Measurements from ENCODE around the gene NUCKS1.
"Not testable (repeated sequence)": the region's sequence is repeated elsewhere in the genome, so short reads cannot be mapped to it uniquely, and the experiment has no call there.

Gene NUCKS1

DNA sequence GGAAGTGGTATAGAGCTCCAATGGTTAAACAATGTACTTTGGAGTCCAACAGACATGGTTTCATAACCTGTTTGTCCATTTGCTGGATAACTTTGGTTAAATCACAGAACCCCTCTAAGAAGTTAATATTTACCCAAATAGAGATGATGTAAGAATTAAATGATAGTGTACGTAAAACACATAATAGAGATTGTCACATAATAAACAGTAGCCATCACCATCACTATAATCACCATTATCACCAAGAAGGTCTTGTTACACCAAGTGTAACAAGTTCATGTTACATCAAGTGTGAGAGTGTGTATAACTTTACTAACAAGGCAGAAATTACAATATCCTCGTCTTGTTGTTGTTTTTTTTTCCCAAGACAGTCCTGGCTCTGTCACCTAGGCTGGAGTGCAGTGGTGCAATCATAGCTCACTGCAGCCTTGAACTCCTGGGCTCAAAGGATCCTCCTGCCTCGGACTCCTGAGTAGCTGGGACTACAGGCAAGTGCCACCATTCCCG lies 23.3 kb downstream of the NUCKS1 start:
- DNase-seq: no peak

DNA sequence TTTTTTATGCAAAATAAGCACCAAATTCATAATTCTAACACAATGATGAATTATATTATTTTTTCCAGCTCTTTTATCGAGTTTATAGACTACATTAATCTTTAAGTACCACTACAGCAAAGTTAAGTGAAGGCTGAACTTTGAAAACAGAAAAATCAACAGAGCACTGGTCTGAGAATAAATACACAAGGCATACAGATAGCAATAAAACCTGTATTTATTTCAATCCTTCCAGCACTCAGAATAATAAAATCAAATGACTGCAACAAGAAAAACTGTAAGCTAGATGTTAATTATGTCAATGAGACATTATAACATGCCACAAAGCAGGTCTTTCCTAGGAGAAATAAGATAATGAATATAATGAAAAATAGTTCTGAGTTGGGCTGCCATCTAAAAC lies 24.5 kb downstream of the NUCKS1 start:
- DNase-seq: no peak

DNA sequence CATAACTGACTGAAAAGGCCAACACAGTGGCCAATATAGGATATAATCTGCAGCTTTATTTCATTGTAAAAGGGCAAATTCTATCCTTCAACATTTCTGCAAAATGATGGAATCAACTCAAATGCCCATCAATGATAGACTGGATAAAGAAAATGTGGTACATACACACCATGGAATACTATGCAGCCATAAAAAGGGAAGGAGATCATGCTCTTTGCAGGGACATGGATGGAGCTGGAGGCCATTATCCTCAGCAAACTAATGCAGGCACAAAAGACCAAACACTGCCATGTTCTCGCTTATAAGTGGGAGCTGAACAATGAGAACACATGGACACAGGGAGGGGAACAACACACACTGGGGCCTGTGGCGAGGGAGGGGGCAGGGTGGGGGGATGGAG lies 29.2 kb downstream of the NUCKS1 start:
- DNase-seq: not testable (repeated sequence)

DNA sequence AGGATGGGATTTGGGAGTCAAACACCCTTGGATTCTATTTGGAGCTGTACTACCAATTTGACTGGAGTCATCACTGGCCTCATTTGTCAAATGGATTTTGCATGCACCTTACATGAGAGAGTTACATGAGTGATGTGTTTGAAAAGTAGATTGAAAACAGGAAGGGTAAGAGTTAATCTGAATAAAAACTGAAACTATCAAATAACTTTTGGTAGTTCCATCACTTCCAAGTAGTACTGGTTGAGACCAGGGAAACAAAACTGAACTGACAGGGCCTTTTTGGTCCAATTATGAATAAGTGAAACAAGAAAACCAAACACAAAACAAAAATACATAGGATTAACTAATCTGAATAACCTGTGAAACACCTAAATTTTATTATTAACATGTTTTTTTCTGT lies 30.2 kb downstream of the NUCKS1 start:
- no peak for DNase-seq

DNA sequence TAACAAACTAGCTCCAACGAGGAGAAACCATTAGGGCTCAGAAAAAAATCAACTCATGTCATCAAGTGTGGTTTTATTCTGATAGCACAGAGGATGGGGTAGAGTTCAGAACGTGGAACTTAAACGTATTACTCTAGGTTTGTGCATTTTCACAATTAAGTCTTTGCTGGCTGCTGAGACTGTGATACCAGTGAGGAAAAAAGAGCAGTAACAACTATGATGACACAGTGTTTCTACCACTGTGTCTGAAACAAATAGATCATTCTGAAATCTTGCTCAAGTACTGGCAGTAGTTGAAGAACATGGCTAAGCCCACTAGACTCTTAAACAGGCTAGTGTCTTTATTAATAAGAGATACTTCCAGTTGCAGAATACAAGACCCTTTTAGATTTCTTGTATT lies 31.0 kb downstream of the NUCKS1 start:
- no peak for DNase-seq

DNA sequence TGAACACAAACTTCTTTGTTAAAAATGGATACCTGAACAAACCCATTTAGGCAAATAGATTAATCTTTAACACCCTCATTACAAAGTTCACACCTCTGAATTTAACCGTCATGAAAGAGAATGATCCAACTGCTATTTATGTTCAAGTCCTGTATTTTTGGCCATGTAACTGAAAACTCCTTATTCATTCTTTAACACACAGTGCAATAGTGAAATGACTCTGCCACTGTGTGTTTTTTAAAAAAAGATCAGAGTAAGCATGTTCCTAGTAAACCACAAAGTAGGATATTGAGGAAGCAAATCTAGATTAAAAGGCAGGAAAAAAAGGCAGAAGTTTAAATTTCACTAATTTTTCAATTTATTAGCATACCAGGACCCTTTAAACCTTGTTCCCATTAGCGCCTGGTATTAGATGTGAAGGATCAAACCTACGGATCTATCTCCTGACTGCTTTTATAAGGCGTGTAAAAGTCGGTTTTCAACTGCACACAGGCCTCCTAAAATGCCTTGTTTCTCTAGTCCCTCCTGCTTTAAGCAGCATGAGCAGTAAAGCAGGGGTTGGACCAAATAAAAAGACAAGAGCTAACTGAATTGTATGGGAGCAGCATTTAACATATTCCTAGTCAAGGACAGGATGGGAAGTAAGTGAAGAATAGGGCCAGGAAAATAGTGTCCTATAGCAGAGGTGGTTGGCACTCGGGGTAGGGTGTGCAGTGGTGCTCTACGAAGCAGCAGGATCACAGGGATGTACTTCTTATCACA lies 33.4 kb downstream of the NUCKS1 start:
- no peak for DNase-seq

DNA sequence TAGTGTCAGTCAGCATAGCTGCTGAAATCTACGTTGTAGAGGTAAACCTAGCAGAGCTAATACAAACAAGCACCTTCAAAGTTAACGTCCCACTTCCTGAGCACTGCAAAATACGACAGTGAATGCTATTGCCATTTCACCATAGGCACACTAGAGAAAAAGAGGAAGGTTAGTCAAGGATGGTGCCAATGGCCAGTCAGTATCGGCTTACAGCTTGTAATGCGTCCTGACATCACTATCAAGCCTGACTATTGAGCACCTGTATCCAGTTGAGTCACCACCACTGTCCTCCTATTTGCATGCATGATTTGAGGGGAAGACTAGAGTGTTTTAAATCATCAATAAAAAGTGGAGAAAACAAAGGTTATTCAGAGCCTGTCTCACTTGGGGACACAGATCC lies 34.4 kb downstream of the NUCKS1 start:
- DNase-seq: no peak

DNA sequence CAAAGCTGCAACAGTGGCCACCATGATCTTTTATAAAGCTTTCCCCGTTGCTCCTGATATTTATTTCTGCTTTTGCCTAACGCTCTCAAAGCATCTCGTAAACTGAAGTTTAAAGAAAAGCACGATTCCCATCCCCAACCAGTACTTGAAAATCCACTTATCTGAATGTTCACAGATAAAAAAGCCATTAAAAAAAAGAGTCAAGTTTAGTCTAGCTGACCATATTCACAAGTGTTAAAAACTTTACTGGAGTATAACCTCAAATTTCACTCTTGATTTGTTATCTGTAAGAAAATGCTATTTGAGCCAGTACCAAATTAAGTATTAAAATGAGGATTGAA lies 35.1 kb downstream of the NUCKS1 start:
- DNase-seq: no peak

DNA sequence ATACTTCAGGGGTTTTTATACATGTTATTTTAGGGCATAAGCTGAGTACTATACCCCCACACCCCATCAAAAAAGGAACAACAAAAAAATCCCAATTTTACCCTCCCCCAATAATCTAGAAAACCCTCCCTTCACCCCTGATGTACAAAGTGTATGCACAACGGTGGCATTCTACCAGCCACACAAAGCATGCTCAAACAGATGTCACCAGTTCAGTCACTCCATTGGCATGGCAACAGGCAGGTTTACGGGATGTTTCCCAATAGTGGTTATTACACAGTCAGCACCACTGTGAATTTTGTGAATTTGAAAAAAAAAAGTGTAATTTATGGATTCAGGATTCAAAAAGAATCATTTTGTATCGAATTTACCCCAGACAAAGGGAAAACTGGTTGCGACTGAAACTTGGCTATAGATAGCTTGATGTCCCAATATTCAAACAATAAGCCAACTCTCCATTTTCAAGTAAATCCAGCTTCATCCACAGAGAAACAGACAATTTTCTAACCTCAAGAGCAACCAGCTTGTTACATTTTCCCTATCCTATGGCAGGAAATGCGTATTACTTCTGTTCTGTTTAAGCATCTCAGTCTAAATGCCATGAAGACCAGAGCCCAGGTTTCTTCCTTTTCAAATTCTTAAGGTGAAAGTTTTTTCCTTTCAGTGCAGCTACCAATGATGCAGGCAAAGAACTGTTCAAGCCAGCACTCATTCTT lies 35.6 kb downstream of the NUCKS1 start:
- no peak for DNase-seq

DNA sequence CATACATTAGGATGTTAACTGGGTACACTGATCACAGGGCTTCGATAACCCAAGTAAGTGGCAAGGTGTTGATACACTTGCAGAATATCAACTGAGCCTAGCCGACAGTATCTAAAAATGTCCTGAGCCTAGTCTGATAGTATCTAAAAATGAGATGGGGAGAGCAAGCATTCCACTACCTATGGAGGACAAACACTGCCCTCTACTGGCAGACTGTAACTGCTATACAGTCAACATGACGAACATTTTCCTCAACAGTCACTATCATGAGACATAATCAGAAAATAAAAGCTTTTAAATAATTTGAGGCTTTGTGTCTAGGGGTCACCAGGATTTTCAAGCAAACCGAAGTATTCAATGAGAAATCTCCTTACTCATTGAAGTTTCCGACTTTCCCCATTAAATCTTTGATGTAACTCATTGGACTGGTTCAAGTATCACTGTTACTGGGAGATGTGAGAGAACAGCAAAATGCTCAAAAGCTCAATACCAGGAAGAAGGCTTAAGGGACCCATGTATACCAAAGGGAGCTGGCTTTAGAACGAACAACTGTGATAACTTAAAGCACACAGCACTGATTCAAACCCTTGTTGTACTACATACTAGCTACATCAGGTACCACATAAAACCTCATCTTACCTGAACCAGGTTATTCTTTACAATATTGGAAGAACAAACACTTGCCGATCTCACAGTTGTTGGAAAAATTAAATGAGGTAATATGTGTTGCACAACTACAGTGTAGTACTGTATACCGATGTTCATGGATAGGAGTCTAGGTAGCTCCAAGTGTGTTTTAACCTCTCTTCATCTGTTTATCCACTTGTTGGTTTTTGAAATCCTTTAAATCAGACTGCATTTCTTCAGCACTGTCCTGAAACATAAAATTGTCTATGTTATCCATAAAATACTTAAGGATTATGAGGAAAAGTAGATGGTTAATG lies 38.6 kb downstream of the NUCKS1 start:
- DNase-seq: peak; percentile 87

DNA sequence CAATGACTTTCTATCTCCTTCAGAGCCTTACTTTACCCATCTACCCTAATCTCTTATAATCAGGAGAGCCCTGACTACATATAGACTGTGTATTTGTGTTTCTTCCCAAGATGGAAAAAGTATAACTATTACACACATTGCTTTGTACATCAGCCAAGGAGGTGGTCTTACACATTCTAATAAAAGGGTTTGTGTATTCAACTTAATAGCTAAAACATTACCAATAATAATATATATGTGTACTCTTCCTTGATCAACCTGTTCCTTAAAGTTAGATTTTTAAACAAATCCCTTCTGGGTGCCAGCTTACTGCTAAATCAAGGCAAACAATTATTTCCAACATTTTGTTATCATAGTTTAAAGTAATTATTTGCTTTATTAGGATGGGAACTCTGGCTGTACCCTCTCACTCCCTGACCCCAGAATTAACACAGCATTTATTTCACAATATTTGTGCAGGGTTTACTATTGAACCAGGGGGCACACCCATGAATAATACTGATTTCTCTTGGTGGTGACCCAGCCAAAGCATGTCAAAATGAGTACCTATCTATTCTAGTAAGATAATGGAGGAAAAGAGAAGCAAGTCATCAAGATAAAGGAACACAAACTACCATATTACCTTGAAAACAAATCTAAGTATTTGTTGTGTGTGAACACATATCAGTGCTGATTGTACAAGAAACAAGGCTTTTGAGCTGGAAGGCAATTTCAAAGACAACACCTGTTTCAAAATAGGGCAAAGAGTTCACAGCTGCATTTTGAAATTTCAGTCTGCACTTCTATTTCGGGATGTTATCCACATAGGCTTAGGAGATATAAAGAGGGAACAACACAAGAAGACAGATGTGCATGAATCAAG lies 39.5 kb downstream of the NUCKS1 start:
- DNase-seq: no peak

DNA sequence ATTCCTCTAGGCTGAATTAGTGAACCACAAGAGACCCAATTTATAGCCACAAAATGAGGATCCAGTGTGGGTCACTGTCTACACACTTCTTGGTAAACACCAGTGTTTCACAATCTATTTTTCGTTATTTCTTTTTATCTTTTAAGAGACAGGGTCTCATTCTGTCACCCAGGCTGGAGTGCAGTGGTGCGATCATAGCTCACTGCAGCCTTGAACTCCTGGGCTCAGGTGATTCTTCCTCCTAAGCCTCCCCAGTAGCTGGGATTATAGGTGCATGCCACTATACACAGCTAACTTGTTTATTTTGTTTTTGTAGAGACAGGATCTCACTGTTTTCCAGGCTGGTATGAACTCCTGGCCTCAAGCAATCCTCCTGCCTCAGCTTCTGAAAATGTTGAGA lies 40.3 kb downstream of the NUCKS1 start:
- DNase-seq: no peak

DNA sequence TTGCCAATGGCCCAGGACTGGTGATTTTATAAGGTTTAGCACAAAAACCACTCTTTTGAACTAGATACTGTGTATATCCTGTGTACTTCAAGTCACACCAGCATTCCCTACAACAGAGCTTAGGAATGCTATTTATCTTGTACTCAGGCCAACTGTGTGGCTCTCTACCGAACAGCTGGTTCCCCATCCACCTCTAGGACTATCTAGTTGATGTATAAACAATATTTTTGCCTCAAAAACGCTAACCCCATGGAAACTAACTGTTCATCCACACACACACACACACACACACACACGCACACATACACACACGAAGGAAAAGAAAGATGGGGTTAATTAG lies 41.0 kb downstream of the NUCKS1 start:
- DNase-seq: no peak

DNA sequence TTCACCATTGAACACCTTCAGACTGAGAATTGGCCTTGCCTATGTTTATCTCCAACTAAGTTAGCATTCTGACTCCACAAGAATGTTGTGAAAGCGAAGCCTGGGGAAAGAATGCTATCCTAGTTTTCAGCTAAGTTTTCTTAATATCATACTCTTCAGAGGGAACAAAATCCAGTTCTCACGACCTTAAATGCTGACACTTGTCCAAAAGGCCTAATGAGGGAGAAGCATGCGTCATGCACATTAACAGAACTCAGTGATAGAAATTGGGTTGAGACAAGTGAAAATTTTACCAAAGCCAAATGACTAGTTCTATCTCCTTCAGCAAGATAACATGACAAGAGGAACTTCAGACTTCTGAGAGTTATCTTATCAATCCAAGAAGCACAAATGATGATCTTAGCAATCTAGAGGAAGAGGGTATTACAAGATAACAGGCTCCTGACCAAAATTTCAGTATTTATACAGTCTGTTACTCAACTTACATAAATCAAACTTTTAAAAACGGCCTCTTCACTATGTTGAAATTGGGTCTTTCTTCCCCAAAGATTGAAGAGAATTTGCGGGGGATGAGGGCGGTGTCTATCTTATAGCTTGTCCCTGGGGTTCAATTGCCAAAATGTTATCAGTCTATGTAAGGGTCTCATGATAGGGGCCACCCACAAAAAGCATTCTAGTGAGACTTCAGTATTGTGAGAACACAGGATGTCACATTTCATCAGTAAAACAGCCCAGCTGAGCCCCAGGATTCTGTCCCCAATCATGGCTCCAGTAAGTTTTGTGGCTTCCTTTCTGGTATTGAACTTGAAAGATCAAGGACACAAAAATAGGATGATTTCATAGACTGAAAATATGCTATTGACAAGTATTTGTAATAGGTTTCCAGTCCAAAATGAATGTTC lies 43.1 kb downstream of the NUCKS1 start:
- peak; percentile 62 for DNase-seq

DNA sequence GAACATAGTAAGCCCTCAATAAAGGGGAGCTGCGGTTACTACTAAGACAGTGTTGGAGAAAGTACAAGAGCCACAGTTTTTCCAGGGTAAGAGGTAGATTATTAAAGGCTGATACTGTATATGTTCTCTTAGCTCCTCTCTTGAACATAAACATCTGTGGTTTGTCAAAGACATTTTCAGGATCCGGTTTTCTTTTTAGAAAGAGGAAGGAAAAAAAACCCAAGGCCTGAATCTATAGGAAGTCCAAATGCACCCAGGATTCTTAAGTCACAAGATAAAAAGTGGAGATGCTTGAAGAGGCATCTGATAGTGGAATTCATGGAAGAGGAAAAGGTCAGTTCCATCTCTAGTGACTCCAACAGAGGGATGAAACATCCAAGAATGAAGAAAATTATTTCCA lies 45.1 kb downstream of the NUCKS1 start:
- DNase-seq: no peak

DNA sequence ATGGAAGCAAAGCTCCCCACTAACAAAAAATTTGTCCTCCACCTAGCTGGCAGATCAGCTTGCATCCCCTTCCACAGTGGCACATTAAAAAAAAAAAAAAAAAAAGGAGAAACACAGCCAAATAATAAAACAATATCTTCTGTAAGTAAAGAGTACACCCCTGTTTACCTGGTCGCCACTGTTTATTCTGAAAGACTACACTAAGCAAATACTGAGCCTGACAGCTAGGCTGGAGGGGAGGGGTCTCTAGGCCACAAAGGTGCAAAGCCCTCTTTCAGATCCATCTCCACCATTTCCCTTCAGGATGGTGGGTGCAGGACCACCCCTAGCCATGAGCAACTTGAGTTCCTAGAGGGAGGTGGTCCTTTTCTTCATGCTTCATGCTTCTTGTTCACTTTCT lies 46.9 kb downstream of the NUCKS1 start:
- no peak for DNase-seq

DNA sequence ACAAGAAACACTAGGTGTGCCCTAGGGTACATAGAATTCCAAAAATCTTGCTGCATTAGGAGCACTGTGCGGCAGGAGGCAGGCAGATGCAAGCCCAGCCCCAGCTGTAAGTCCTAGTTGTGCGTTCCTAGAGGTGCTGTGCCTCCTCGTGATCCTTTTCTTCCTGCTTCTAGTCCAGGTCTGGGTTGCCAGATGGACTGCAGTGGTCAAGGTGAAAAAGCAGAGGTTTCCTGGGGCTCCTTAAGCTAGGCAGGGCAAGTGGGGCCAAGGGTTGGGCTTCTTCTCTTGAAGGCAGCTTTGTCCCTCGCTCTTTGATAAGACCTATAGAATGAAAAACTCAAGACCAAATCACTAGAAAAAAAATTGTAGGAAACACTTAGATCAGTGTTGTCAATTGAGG lies 48.1 kb downstream of the NUCKS1 start:
- DNase-seq: no peak

DNA sequence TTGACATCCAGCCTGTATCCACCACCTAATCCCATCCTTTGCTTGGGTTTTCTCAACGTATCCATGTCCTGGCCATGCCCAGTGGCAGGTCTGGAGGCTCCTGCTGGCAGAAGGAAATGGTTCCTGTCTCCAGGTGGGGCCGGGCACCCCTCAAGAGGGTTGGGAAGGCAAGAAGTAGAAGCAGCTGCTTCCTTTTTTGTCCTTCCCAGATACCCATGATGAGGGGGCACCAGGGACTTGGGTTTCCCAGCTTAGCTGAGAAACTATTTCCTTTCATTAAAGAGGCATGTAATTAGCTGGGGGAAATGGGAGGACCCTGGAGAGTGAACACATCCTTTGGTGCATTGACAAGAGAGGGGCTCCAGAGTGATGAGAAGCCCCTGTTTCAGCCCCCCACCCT lies 48.6 kb downstream of the NUCKS1 start:
- DNase-seq: no peak

DNA sequence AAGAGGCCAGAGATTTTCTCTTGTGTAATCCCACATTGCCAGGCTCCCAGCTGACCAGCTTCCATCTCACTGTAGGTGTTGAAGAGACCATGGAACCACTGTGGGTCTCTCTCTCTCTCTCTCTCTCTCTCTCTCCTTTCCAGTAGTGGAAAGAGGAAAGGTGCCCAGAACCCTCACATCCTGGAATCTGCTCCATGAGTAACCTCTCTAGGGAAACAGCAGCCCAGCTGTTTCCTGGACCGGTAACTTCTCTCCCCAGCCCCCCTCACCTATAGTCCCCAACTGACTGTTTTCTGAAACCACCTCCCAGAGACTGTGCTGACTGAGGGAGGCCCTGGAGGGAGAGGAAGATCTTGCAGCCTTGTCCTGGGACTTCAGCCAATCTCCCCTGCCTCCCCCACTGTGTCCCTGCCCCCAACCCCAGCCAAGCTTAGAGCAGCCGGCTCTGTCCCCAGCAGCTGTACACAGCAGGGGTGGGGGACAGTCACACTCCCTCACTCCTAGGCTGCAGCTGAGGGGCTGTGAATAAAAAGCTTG lies 49.0 kb downstream of the NUCKS1 start:
- no peak for DNase-seq

DNA sequence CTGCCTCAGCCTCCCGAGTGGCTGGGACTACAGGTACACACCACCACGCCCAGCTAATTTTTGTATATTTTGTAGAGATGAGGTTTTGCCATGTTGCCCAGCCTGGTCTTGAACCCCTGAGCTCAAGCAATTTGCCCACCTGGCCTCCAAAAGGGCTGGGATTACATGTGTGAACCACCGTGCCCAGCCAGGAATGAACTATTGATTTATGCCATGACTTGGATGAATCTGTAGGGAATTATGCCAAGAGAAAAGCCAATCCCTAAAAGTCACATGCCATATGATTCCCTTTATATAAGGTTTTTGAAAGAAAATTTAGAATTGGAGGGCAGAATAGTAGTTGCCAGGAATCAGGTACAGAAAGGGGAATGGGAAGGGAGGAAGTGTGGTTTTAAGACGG lies 50.6 kb downstream of the NUCKS1 start:
- DNase-seq: no peak

DNA sequence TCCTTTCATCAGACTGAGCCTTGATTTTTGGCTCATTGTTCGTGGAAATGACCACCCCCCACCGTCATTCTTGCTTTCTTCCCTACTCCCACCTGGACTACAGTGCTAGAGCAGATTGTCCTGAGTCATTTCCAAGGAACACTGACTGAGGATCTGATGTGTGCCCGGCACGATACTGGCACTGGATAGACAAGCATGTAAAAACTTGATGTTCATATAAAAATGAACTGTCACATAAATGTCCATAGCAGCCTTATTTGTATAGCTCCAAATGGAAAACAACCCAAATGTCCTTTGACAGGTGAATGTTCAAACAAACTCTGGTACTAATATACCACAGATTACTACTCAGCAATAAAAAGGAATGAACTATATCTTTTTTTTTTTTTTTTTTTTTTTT lies 51.1 kb downstream of the NUCKS1 start:
- no peak for DNase-seq

All from hematopoietic multipotent progenitor cell treated with erythropoietin and hydrocortisone succinate and interleukin-3 and kit ligand, for 8 days (in vitro differentiated cells).